Neural progenitor cell (in vitro differentiated cells): Measurements from ENCODE around the gene TBCA. TPM values are rescaled to one million over a fixed set of nuclear protein-coding genes. Genes with fewer than 3 reads are reported as not detected.

Source experiments
- DNase-seq: peaks from one replicate; pipeline ENCODE4 v3.0.0-alpha.2; 2016; ENCODE audit warnings: low spot score
- H2AFZ ChIP-seq: fragments of 200-600 bp; sonication (generic); replicated peaks from 2 replicates; pipeline ENCODE4 v1.6.1; 2016; ENCODE audit warnings: antibody characterized with exemption
- H3F3A ChIP-seq: fragments of 200-600 bp; sonication (generic); 2 replicates; pipeline ENCODE4 v1.6.1; 2016; ENCODE audit warnings: antibody characterized with exemption, low read depth
- H3K27ac ChIP-seq: fragments of 200-600 bp; sonication (generic); 2 replicates; pipeline ENCODE4 v1.5.1; 2016; ENCODE audit warnings: mild to moderate bottlenecking
- H3K27me3 ChIP-seq: fragments of 200-600 bp; sonication (generic); 2 replicates; pipeline ENCODE4 v1.6.1; 2016; ENCODE audit warnings: mild to moderate bottlenecking, moderate library complexity
- H3K36me3 ChIP-seq: fragments of 200-600 bp; sonication (generic); 2 replicates; pipeline ENCODE4 v1.5.1; 2016
- H3K4me1 ChIP-seq: fragments of 200-600 bp; sonication (generic); 2 replicates; pipeline ENCODE4 v1.6.1; 2016; ENCODE audit warnings: mixed run types
- H3K4me2 ChIP-seq: fragments of 200-600 bp; sonication (generic); 2 replicates; pipeline ENCODE4 v1.6.1; 2016
- H3K4me3 ChIP-seq: fragments of 200-600 bp; sonication (generic); 2 replicates; pipeline ENCODE4 v1.5.1; 2016
- H3K79me2 ChIP-seq: fragments of 200-600 bp; sonication (generic); 2 replicates; pipeline ENCODE4 v1.6.1; 2016; ENCODE audit warnings: low read depth
- H3K9ac ChIP-seq: fragments of 200-600 bp; sonication (generic); 2 replicates; pipeline ENCODE4 v1.6.1; 2016
- H3K9me3 ChIP-seq: fragments of 200-600 bp; sonication (generic); 2 replicates; pipeline ENCODE4 v1.5.1; 2016; ENCODE audit warnings: low read depth
- H4K20me1 ChIP-seq: fragments of 200-600 bp; sonication (generic); 2 replicates; pipeline ENCODE4 v1.6.1; 2016; ENCODE audit warnings: low read depth
- H3K27ac Mint-ChIP-seq: 3 replicates; pipeline ENCODE4 v1.8.0; 2021; ENCODE audit warnings: mixed read lengths
- H3K27me3 Mint-ChIP-seq: 2 replicates; pipeline ENCODE4 v1.8.0; 2022; ENCODE audit warnings: low read depth, mild to moderate bottlenecking, inconsistent platforms, moderate library complexity, mixed read lengths; ENCODE audit not compliant: insufficient read depth
- H3K36me3 Mint-ChIP-seq: 3 replicates; pipeline ENCODE4 v1.8.0; 2021; ENCODE audit warnings: mixed read lengths
- H3K4me1 Mint-ChIP-seq: 3 replicates; pipeline ENCODE4 v1.8.0; 2021; ENCODE audit warnings: mixed read lengths
- H3K4me3 Mint-ChIP-seq: 3 replicates; pipeline ENCODE4 v1.8.0; 2021; ENCODE audit warnings: mild to moderate bottlenecking, moderate library complexity, mixed read lengths
- H3K9me3 Mint-ChIP-seq: 3 replicates; pipeline ENCODE4 v1.8.0; 2020; ENCODE audit warnings: mixed read lengths
- EZH2 ChIP-seq: fragments of 200-600 bp; sonication (generic); IDR thresholded peaks from 2 replicates; pipeline ENCODE4 v1.6.1; 2017; ENCODE audit warnings: antibody characterized with exemption, mild to moderate bottlenecking, moderate library complexity
- EZH2phosphoT487 ChIP-seq: fragments of 200-600 bp; sonication (generic); IDR thresholded peaks from 2 replicates; pipeline ENCODE4 v1.6.1; 2017; ENCODE audit warnings: antibody characterized with exemption
- total RNA-seq: library from RNA; depleted of rRNA; stranded (reverse); fragments of >200 nt; gene quantifications from 2 replicates; pipeline ENCODE4 v1.2.3, GENCODE V29; 2015; ENCODE audit warnings: low replicate concordance
- TF ChIP-seq, protein P1 (sequence below): fragments of 200-600 bp; sonication (generic); IDR thresholded peaks from 2 replicates; pipeline ENCODE4 v1.5.1; 2017; ENCODE audit warnings: antibody characterized with exemption, mild to moderate bottlenecking

The TBCA gene
- total RNA-seq, 1 donor from 2014 or later: 270 TPM

DNA sequence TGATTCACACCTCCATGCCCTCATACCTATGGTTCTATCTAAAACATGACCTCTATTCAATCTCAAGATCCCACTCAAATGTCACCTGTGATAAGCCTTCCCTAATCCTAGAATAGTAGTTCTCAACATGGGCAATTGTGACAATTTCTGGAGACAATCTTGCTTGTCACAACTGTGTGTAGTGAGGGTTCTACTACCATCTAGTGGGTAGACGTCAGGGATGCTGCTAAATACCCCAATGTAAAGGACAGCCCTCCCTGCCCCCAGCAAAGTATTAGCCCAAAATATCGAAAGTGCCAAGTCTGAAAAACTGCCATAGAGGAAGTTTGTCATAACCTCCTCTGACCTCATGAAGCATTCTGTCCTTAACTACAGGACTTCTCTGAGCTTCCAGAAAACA lies 32.0 kb downstream of the TBCA start:
- H3K36me3 Mint-ChIP-seq: peaks cover 37% of the 10 kb centered on the region
- no peak for TF ChIP-seq EZH2
- TF ChIP-seq, protein P1, sequence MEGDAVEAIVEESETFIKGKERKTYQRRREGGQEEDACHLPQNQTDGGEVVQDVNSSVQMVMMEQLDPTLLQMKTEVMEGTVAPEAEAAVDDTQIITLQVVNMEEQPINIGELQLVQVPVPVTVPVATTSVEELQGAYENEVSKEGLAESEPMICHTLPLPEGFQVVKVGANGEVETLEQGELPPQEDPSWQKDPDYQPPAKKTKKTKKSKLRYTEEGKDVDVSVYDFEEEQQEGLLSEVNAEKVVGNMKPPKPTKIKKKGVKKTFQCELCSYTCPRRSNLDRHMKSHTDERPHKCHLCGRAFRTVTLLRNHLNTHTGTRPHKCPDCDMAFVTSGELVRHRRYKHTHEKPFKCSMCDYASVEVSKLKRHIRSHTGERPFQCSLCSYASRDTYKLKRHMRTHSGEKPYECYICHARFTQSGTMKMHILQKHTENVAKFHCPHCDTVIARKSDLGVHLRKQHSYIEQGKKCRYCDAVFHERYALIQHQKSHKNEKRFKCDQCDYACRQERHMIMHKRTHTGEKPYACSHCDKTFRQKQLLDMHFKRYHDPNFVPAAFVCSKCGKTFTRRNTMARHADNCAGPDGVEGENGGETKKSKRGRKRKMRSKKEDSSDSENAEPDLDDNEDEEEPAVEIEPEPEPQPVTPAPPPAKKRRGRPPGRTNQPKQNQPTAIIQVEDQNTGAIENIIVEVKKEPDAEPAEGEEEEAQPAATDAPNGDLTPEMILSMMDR: no peak
- no peak for TF ChIP-seq EZH2phosphoT487
- no peak overlapping the region for H3K27ac Mint-ChIP-seq

DNA sequence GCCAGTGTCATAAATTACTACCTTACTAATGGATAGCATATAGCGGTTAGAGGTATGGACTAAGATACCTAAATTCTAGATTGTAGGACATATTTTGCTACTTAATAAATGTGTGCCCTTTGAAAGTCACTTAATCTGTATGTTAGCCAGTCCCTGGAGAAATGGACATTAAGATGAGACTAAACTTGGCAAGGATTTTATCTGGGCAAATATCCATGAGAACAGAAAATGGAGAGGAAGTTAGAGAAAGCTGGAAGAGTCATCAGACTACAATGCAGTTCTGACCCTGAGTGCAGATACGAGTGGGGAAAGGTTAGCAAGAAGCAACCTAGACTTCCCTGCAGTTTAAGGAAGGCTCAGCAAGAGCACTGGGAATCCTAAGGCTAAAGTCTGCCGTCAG lies 33.0 kb downstream of the TBCA start:
- Histone ChIP-seq H2AFZ (no peak overlapping the region), H3F3A (no peaks in the 10 kb centered on the region), H3K9me3 (no peaks in the 10 kb centered on the region), H3K4me3 (no peak overlapping the region), H3K36me3 (no peaks in the 10 kb centered on the region), H3K4me2 (no peak overlapping the region), H3K27ac (no peak overlapping the region), H3K9ac (no peak overlapping the region), H4K20me1 (peaks cover 42% of the 10 kb centered on the region), H3K4me1 (peaks cover 9% of the 10 kb centered on the region), H3K79me2 (peaks cover 88% of the 10 kb centered on the region), H3K27me3 (no peaks in the 10 kb centered on the region)
- Mint-ChIP-seq H3K4me3 (no peak overlapping the region), H3K27me3 (no peaks in the 10 kb centered on the region), H3K27ac (no peak overlapping the region), H3K36me3 (peaks cover 34% of the 10 kb centered on the region), H3K9me3 (peaks cover 14% of the 10 kb centered on the region), H3K4me1 (no peaks in the 10 kb centered on the region)
- no peak for DNase-seq
- TF ChIP-seq EZH2phosphoT487: no peak
- TF ChIP-seq, protein P1: no peak
- TF ChIP-seq EZH2: no peak

More for the DNA sequence above, 32.0 kb downstream of the TBCA start:
- no peaks in the 10 kb centered on the region for H3K27me3 ChIP-seq
- H3K4me3 ChIP-seq: no peak overlapping the region
- H3K9me3 Mint-ChIP-seq: peaks cover 16% of the 10 kb centered on the region
- H3K9me3 ChIP-seq: no peaks in the 10 kb centered on the region
- no peak overlapping the region for H3K4me2 ChIP-seq
- H3K36me3 ChIP-seq: no peaks in the 10 kb centered on the region
- no peaks in the 10 kb centered on the region for H3F3A ChIP-seq
- peaks cover 51% of the 10 kb centered on the region for H4K20me1 ChIP-seq
- H3K27me3 Mint-ChIP-seq: no peaks in the 10 kb centered on the region
- no peak overlapping the region for H3K9ac ChIP-seq
- H2AFZ ChIP-seq: no peak overlapping the region
- H3K4me1 ChIP-seq: peaks cover 16% of the 10 kb centered on the region
- DNase-seq: no peak
- peaks cover 87% of the 10 kb centered on the region for H3K79me2 ChIP-seq
- H3K27ac ChIP-seq: no peak overlapping the region
- no peaks in the 10 kb centered on the region for H3K4me1 Mint-ChIP-seq
- no peak overlapping the region for H3K4me3 Mint-ChIP-seq

DNA sequence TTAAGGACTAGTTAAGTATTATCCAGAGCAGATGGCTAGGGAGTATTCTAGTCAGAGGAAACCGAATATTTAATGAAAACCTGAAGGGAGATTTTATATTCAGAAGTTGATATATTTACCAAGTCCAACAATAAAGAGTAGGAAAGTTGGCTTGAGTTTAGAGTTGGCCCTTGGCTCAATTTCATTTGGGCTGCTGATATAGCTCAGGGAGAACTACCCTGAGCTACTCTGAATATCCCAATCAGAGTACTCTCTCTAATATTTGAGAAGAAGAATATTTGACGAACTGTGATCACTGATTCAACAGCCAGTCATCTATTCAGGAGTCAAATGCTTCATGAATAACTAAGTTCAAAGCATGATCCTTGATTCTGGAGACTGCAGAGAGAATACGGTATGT lies 34.5 kb downstream of the TBCA start:
- Histone ChIP-seq H4K20me1 (peaks cover 27% of the 10 kb centered on the region), H3K9me3 (no peaks in the 10 kb centered on the region), H3K4me3 (no peak overlapping the region), H3K4me2 (no peak overlapping the region), H2AFZ (no peak overlapping the region), H3K36me3 (no peaks in the 10 kb centered on the region), H3K27ac (no peak overlapping the region), H3K79me2 (peaks cover 88% of the 10 kb centered on the region), H3K9ac (no peak overlapping the region), H3F3A (no peaks in the 10 kb centered on the region), H3K27me3 (no peaks in the 10 kb centered on the region), H3K4me1 (no peaks in the 10 kb centered on the region)
- H3K4me3 Mint-ChIP-seq: no peak overlapping the region
- H3K27ac Mint-ChIP-seq: no peak overlapping the region
- no peak for TF ChIP-seq EZH2
- TF ChIP-seq, protein P1: no peak
- no peak for TF ChIP-seq EZH2phosphoT487
- no peaks in the 10 kb centered on the region for H3K27me3 Mint-ChIP-seq
- H3K9me3 Mint-ChIP-seq: peaks cover 15% of the 10 kb centered on the region
- H3K4me1 Mint-ChIP-seq: no peaks in the 10 kb centered on the region
- DNase-seq: no peak
- peaks cover 38% of the 10 kb centered on the region for H3K36me3 Mint-ChIP-seq

DNA sequence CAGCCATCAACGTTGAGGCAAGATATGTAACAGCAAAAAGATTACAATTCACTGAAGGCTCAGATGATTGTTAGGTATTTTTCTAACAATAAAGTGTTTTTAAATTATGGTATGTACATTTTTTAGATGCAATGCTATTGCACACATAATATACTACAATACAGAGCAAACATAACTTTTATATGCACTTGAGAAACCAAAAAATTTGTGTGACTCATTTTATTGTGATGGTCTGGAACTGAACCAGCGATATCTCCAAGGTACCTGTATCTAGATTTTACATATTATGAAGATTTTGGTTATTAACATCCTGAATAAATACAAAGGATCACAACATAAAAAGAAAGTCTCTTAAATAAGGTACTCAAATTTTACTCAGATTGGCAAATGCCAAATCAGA lies 41.3 kb downstream of the TBCA start:
- Mint-ChIP-seq H3K27me3 (no peaks in the 10 kb centered on the region), H3K9me3 (peaks cover 31% of the 10 kb centered on the region), H3K27ac (no peak overlapping the region), H3K36me3 (peaks cover 49% of the 10 kb centered on the region), H3K4me3 (no peak overlapping the region), H3K4me1 (no peaks in the 10 kb centered on the region)
- peaks cover 92% of the 10 kb centered on the region for H3K79me2 ChIP-seq
- H3F3A ChIP-seq: no peaks in the 10 kb centered on the region
- H3K27me3 ChIP-seq: no peaks in the 10 kb centered on the region
- H3K4me2 ChIP-seq: no peak overlapping the region
- H3K4me1 ChIP-seq: no peaks in the 10 kb centered on the region
- no peak for DNase-seq
- no peak overlapping the region for H2AFZ ChIP-seq
- H3K27ac ChIP-seq: no peak overlapping the region
- H3K4me3 ChIP-seq: no peak overlapping the region
- no peak for TF ChIP-seq EZH2phosphoT487
- TF ChIP-seq EZH2: no peak
- no peak overlapping the region for H3K9ac ChIP-seq
- no peaks in the 10 kb centered on the region for H3K9me3 ChIP-seq
- H4K20me1 ChIP-seq: peaks cover 2% of the 10 kb centered on the region
- no peaks in the 10 kb centered on the region for H3K36me3 ChIP-seq
